ENCODE results near the gene GLRX. TPM values are rescaled to one million over a fixed set of nuclear protein-coding genes. Genes with fewer than 3 reads are reported as not detected.
A peak's percentile ranks its signal among the peaks of the same experiment; 100 is the strongest.

Gene GLRX
- total and polyA plus RNA-seq, 2 of the 13 experiments (the other 11 are each of a cell fraction or from before 2014, with no cell fraction given), result 63.8 to 499 TPM

GRCh38 chr5:95857185-95857945 is 34.8 kb upstream of the GLRX start (continued):
- no peak for TF ChIP-seq ATRX (CRISPR knock-in tag; IDR thresholded peaks at IDR 0.05; ENCODE audit: borderline replicate concordance)
- TF ChIP-seq ZNF740 (CRISPR knock-in tag; IDR thresholded peaks at IDR 0.05), result no peak
- TF ChIP-seq ISL2 (CRISPR knock-in tag; IDR thresholded peaks at IDR 0.05), result peak; percentile 77; the same call in 1 of the 2 replicates
- TF ChIP-seq ZNF367 (CRISPR knock-in tag; IDR thresholded peaks at IDR 0.05; ENCODE audit: borderline replicate concordance), result no peak
- TF ChIP-seq, protein P1, sequence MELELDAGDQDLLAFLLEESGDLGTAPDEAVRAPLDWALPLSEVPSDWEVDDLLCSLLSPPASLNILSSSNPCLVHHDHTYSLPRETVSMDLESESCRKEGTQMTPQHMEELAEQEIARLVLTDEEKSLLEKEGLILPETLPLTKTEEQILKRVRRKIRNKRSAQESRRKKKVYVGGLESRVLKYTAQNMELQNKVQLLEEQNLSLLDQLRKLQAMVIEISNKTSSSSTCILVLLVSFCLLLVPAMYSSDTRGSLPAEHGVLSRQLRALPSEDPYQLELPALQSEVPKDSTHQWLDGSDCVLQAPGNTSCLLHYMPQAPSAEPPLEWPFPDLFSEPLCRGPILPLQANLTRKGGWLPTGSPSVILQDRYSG (CRISPR knock-in tag; IDR thresholded peaks at IDR 0.05), result no peak; the same call in 1 of the 2 replicates
- no peak for TF ChIP-seq CHD2 (IDR thresholded peaks at IDR 0.05; ENCODE audit: low read depth, low read length)
- no peak for TF ChIP-seq HNRNPLL (IDR thresholded peaks at IDR 0.05; ENCODE audit: low read depth, low read length, poor library complexity, severe bottlenecking)
- TF ChIP-seq, protein P2, sequence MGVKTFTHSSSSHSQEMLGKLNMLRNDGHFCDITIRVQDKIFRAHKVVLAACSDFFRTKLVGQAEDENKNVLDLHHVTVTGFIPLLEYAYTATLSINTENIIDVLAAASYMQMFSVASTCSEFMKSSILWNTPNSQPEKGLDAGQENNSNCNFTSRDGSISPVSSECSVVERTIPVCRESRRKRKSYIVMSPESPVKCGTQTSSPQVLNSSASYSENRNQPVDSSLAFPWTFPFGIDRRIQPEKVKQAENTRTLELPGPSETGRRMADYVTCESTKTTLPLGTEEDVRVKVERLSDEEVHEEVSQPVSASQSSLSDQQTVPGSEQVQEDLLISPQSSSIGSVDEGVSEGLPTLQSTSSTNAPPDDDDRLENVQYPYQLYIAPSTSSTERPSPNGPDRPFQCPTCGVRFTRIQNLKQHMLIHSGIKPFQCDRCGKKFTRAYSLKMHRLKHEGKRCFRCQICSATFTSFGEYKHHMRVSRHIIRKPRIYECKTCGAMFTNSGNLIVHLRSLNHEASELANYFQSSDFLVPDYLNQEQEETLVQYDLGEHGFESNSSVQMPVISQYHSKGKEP (CRISPR knock-in tag; IDR thresholded peaks at IDR 0.05), result 0 out of 2 replicates have a peak, but pooled peaks have one; percentile 71
- peak; percentile 89; the same call in 1 of the 2 replicates for TF ChIP-seq ZNF441 (CRISPR knock-in tag; IDR thresholded peaks at IDR 0.05; ENCODE audit: borderline replicate concordance)
- no peak for TF ChIP-seq MAFF (IDR thresholded peaks at IDR 0.05; ENCODE audit: low read depth, low read length)
- TF ChIP-seq ZNF121 (CRISPR knock-in tag; IDR thresholded peaks at IDR 0.05), result peak; percentile 72
- peak; percentile 94 for TF ChIP-seq ZNF766 (CRISPR knock-in tag; IDR thresholded peaks at IDR 0.05; ENCODE audit: borderline replicate concordance)
- TF ChIP-seq ZNF33A (CRISPR knock-in tag; IDR thresholded peaks at IDR 0.05; ENCODE audit: borderline replicate concordance), result no peak
- peak; percentile 98 for TF ChIP-seq TFDP2 (CRISPR knock-in tag; IDR thresholded peaks at IDR 0.05)
- TF ChIP-seq FIP1L1 (IDR thresholded peaks at IDR 0.05; ENCODE audit: borderline replicate concordance, insufficient read depth, low read depth, low read length), result no peak
- TF ChIP-seq NR2C2 (CRISPR knock-in tag; IDR thresholded peaks at IDR 0.05; ENCODE audit: borderline replicate concordance), result peak; percentile 95
- TF ChIP-seq, protein P3, sequence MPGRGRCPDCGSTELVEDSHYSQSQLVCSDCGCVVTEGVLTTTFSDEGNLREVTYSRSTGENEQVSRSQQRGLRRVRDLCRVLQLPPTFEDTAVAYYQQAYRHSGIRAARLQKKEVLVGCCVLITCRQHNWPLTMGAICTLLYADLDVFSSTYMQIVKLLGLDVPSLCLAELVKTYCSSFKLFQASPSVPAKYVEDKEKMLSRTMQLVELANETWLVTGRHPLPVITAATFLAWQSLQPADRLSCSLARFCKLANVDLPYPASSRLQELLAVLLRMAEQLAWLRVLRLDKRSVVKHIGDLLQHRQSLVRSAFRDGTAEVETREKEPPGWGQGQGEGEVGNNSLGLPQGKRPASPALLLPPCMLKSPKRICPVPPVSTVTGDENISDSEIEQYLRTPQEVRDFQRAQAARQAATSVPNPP (CRISPR knock-in tag; IDR thresholded peaks at IDR 0.05), result peak; percentile 93
- TF ChIP-seq, protein P4, sequence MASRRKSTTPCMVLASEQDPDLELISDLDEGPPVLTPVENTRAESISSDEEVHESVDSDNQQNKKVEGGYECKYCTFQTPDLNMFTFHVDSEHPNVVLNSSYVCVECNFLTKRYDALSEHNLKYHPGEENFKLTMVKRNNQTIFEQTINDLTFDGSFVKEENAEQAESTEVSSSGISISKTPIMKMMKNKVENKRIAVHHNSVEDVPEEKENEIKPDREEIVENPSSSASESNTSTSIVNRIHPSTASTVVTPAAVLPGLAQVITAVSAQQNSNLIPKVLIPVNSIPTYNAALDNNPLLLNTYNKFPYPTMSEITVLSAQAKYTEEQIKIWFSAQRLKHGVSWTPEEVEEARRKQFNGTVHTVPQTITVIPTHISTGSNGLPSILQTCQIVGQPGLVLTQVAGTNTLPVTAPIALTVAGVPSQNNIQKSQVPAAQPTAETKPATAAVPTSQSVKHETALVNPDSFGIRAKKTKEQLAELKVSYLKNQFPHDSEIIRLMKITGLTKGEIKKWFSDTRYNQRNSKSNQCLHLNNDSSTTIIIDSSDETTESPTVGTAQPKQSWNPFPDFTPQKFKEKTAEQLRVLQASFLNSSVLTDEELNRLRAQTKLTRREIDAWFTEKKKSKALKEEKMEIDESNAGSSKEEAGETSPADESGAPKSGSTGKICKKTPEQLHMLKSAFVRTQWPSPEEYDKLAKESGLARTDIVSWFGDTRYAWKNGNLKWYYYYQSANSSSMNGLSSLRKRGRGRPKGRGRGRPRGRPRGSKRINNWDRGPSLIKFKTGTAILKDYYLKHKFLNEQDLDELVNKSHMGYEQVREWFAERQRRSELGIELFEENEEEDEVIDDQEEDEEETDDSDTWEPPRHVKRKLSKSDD (CRISPR knock-in tag; IDR thresholded peaks at IDR 0.05; ENCODE audit: low read depth), result peak; percentile 62; the same call in 1 of the 2 replicates
- TF ChIP-seq SALL2 (CRISPR knock-in tag; IDR thresholded peaks at IDR 0.05), result no peak
- no peak for TF ChIP-seq POLR2G (IDR thresholded peaks at IDR 0.05; ENCODE audit: low read depth, low read length)

Measured in HepG2 (cell line).